ENCODE measurements around the gene SCN8A. TPM values are rescaled to one million over a fixed set of nuclear protein-coding genes. Genes with fewer than 3 reads are reported as not detected.

Gene SCN8A
- total and polyA plus RNA-seq, 2 experiments from 2014 or later, result 4.6 to 23.9 TPM

DNA sequence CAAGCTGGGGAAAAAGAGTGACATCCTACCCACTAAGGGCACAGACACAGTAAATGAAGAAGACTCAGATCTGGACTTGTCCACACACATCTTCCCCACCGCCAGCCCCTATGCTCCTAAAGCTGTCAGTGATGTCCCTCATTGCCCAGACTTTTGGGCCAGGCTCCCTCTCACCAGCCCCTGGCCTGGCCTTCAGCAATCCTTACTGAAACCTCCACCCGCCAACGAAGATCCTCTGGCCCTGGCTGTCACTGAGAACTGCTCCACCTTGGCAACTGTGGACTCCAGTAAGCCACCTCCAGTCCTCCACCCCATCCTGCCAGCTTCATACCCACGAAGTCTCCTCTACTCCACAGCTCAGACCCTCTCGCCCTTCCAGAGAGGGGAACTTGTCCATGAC lies 234.2 kb downstream of the SCN8A start:
- Mint-ChIP-seq H3K36me3 (ENCODE audit: low read depth) (no peaks in the 10 kb centered on the region), H3K27me3 (ENCODE audit: insufficient read depth, low read depth, poor library complexity) (peaks cover 20% of the 10 kb centered on the region), H3K27ac (no peak overlapping the region)

DNA sequence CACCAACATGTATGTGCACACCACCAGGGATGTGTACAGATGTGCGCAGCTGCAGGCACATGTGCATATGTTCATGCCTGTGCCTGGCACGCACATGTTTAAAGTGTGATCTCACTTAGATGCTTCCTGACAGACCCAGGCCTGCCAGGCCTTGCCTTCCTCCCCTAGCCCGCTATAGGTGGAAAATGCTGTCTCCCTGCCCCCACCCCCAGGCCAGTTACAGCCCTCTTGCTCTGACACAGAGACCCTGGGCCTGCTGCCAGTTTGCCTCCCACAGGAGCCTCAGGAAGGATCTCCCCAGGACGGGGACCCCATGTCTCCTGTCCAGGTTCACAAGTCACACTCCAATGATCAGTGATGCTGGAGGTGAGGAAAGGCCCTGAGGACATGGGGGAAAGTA lies 235.8 kb downstream of the SCN8A start:
- DNase-seq (ENCODE audit: low spot score) (no peak), ATAC-seq (no peak)
- no peak for TF ChIP-seq STAT1 (IDR thresholded peaks at IDR 0.05; ENCODE audit: unreplicated experiment)
- no peak for TF ChIP-seq EZH2 (IDR thresholded peaks at IDR 0.05; ENCODE audit: low read depth, unreplicated experiment)
- TF ChIP-seq JUNB (IDR thresholded peaks at IDR 0.05; ENCODE audit: unreplicated experiment), result no peak
- TF ChIP-seq ZNF114 (CRISPR knock-in tag; IDR thresholded peaks at IDR 0.05), result no peak
- TF ChIP-seq POLR2AphosphoS5 (IDR thresholded peaks at IDR 0.05; ENCODE audit: low read depth), result no peak
- no peak overlapping the region for H3K27ac ChIP-seq (ENCODE audit: low read depth)
- Mint-ChIP-seq H3K27ac (no peak overlapping the region), H3K9me3 (peaks cover 3% of the 10 kb centered on the region; the same call in 1 of the 3 replicates), H3K36me3 (ENCODE audit: low read depth) (no peaks in the 10 kb centered on the region), H3K4me3 (no peak overlapping the region), H3K27me3 (ENCODE audit: insufficient read depth, low read depth, poor library complexity) (peaks cover 26% of the 10 kb centered on the region), H3K4me1 (peaks cover 41% of the 10 kb centered on the region)
- H3K4me2 ChIP-seq, result no peak overlapping the region
- H3K9me2 ChIP-seq (ENCODE audit: insufficient read depth), result no peaks in the 10 kb centered on the region
- peaks cover 16% of the 10 kb centered on the region; the same call in 1 of the 2 replicates for H3K27me3 ChIP-seq (ENCODE audit: insufficient read depth)
- no peak overlapping the region for H3K4me3 ChIP-seq
- peaks cover 38% of the 10 kb centered on the region for H3K4me1 ChIP-seq (ENCODE audit: insufficient read depth)
- H4K20me1 ChIP-seq (replicated peaks; ENCODE audit: insufficient read depth), result peaks cover 3% of the 10 kb centered on the region; the same call in 1 of the 2 replicates
- no peaks in the 10 kb centered on the region for H3K36me3 ChIP-seq (ENCODE audit: insufficient read depth)
- H2AFZ ChIP-seq, result no peak overlapping the region
- H3F3A ChIP-seq (replicated peaks; ENCODE audit: low read depth), result peaks cover 15% of the 10 kb centered on the region; the same call in 1 of the 2 replicates
- no peaks in the 10 kb centered on the region for H3K79me2 ChIP-seq (replicated peaks; ENCODE audit: insufficient read depth)

More for the DNA sequence above, 234.2 kb downstream of the SCN8A start:
- H3K4me3 ChIP-seq, result no peak overlapping the region
- H3F3A ChIP-seq (replicated peaks; ENCODE audit: low read depth), result peaks cover 15% of the 10 kb centered on the region
- TF ChIP-seq POLR2AphosphoS5 (IDR thresholded peaks at IDR 0.05; ENCODE audit: low read depth), result no peak
- no peak for TF ChIP-seq ZNF331 (CRISPR knock-in tag; IDR thresholded peaks at IDR 0.05; ENCODE audit: low read depth)
- TF ChIP-seq EZH2phosphoT487 (IDR thresholded peaks at IDR 0.05; ENCODE audit: unreplicated experiment), result no peak
- TF ChIP-seq ZNF114 (CRISPR knock-in tag; IDR thresholded peaks at IDR 0.05), result no peak
- no peak for TF ChIP-seq NANOG (IDR thresholded peaks at IDR 0.05; ENCODE audit: borderline replicate concordance)
- TF ChIP-seq EZH2 (IDR thresholded peaks at IDR 0.05; ENCODE audit: low read depth, unreplicated experiment), result no peak
- Mint-ChIP-seq H3K9me3 (peaks cover 3% of the 10 kb centered on the region; the same call in 1 of the 3 replicates), H3K4me3 (no peak overlapping the region), H3K4me1 (peaks cover 32% of the 10 kb centered on the region)
- no peak for DNase-seq (ENCODE audit: low spot score)
- no peak overlapping the region for H3K27ac ChIP-seq (ENCODE audit: low read depth)
- no peaks in the 10 kb centered on the region for H3K9me2 ChIP-seq (ENCODE audit: insufficient read depth)
- no peak overlapping the region for H2AFZ ChIP-seq
- peaks cover 18% of the 10 kb centered on the region for H3K27me3 ChIP-seq (ENCODE audit: insufficient read depth)
- H3K4me1 ChIP-seq (ENCODE audit: insufficient read depth), result peaks cover 26% of the 10 kb centered on the region
- H4K20me1 ChIP-seq (replicated peaks; ENCODE audit: insufficient read depth), result peaks cover 3% of the 10 kb centered on the region; the same call in 1 of the 2 replicates
- H3K36me3 ChIP-seq (ENCODE audit: insufficient read depth), result no peaks in the 10 kb centered on the region
- no peaks in the 10 kb centered on the region for H3K79me2 ChIP-seq (replicated peaks; ENCODE audit: insufficient read depth)
- H3K4me2 ChIP-seq, result no peak overlapping the region
- ATAC-seq, result no peak

DNA sequence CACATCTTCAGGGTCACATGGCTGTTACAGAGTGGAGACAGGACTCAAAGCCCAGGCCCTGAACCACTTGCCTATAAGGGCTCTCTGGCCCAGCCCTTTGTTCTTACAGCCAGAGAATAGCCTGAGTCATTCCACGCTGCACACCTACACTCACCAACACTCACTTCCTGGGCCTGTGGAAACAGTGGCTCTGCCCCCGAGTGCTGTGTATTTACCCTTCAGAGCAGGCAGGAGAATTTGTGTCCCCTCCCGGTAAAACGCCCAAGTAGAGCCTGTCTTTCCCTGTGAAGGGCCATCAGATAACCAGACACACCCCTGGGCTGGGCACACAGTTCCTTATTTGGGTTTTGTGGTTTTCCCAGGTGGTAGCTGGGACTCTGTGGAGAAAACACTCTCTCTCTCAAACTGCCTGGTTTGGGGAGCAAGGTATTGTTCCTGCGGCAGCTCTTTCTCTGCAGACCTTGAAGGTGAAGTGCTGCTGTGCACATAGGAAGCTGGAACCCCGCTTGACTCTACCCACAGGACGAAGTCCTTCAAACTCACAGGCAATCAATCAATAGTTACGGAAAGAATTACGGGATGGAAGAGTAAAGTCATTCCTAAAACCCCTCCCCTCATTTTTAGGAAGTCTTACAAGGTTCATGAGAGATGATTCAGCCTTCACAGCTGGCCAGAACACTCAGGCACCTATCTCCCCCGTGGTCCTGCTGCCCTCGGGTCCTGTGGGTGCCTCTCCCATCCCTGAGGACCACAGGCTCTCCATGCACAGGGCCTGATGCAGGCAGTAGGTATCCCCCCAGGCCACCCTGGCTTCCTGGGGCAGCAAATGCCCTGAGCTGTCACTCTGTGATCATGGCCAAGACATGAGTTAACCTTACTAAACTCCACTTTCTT lies 237.1 kb downstream of the SCN8A start:
- no peaks in the 10 kb centered on the region for H3K36me3 ChIP-seq (ENCODE audit: insufficient read depth)
- Mint-ChIP-seq H3K4me1 (peaks cover 48% of the 10 kb centered on the region), H3K36me3 (ENCODE audit: low read depth) (no peaks in the 10 kb centered on the region), H3K9me3 (peaks cover 3% of the 10 kb centered on the region; the same call in 1 of the 3 replicates), H3K4me3 (no peak overlapping the region), H3K27ac (no peak overlapping the region; the same call in 1 of the 2 replicates), H3K27me3 (ENCODE audit: insufficient read depth, low read depth, poor library complexity) (peaks cover 30% of the 10 kb centered on the region)
- 0 out of 2 replicates have a peak, but pooled peaks cover 2% of the 10 kb centered on the region for H4K20me1 ChIP-seq (replicated peaks; ENCODE audit: insufficient read depth)
- no peak overlapping the region for H2AFZ ChIP-seq
- H3K9me2 ChIP-seq (ENCODE audit: insufficient read depth), result no peaks in the 10 kb centered on the region
- peaks cover 43% of the 10 kb centered on the region for H3K4me1 ChIP-seq (ENCODE audit: insufficient read depth)
- H3K27ac ChIP-seq (ENCODE audit: low read depth), result no peak overlapping the region
- ATAC-seq, result no peak
- H3K79me2 ChIP-seq (replicated peaks; ENCODE audit: insufficient read depth), result no peaks in the 10 kb centered on the region
- H3K4me2 ChIP-seq, result peak overlapping the region; percentile 72
- no peak overlapping the region for H3K4me3 ChIP-seq
- DNase-seq (ENCODE audit: low spot score), result no peak
- peaks cover 3% of the 10 kb centered on the region; the same call in 1 of the 2 replicates for H3K27me3 ChIP-seq (ENCODE audit: insufficient read depth)
- peaks cover 7% of the 10 kb centered on the region; the same call in 1 of the 2 replicates for H3F3A ChIP-seq (replicated peaks; ENCODE audit: low read depth)
- TF ChIP-seq, protein P1, sequence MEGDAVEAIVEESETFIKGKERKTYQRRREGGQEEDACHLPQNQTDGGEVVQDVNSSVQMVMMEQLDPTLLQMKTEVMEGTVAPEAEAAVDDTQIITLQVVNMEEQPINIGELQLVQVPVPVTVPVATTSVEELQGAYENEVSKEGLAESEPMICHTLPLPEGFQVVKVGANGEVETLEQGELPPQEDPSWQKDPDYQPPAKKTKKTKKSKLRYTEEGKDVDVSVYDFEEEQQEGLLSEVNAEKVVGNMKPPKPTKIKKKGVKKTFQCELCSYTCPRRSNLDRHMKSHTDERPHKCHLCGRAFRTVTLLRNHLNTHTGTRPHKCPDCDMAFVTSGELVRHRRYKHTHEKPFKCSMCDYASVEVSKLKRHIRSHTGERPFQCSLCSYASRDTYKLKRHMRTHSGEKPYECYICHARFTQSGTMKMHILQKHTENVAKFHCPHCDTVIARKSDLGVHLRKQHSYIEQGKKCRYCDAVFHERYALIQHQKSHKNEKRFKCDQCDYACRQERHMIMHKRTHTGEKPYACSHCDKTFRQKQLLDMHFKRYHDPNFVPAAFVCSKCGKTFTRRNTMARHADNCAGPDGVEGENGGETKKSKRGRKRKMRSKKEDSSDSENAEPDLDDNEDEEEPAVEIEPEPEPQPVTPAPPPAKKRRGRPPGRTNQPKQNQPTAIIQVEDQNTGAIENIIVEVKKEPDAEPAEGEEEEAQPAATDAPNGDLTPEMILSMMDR (conservative IDR thresholded peaks at IDR 0.05; ENCODE audit: low read depth in 2 of 2), result no peak
- TF ChIP-seq, protein P2, sequence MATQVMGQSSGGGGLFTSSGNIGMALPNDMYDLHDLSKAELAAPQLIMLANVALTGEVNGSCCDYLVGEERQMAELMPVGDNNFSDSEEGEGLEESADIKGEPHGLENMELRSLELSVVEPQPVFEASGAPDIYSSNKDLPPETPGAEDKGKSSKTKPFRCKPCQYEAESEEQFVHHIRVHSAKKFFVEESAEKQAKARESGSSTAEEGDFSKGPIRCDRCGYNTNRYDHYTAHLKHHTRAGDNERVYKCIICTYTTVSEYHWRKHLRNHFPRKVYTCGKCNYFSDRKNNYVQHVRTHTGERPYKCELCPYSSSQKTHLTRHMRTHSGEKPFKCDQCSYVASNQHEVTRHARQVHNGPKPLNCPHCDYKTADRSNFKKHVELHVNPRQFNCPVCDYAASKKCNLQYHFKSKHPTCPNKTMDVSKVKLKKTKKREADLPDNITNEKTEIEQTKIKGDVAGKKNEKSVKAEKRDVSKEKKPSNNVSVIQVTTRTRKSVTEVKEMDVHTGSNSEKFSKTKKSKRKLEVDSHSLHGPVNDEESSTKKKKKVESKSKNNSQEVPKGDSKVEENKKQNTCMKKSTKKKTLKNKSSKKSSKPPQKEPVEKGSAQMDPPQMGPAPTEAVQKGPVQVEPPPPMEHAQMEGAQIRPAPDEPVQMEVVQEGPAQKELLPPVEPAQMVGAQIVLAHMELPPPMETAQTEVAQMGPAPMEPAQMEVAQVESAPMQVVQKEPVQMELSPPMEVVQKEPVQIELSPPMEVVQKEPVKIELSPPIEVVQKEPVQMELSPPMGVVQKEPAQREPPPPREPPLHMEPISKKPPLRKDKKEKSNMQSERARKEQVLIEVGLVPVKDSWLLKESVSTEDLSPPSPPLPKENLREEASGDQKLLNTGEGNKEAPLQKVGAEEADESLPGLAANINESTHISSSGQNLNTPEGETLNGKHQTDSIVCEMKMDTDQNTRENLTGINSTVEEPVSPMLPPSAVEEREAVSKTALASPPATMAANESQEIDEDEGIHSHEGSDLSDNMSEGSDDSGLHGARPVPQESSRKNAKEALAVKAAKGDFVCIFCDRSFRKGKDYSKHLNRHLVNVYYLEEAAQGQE (IDR thresholded peaks at IDR 0.05; ENCODE audit: unreplicated experiment), result no peak

All from GM23338 (cell line).